HepG2 (cell line): ENCODE data around the gene PPP1R7. TPM values are rescaled to one million over a fixed set of nuclear protein-coding genes. Genes with fewer than 3 reads are reported as not detected.

Experiments used
- ATAC-seq: fragments of 200-7000 bp; cut with Tn5 transposase; 3 replicates; pipeline ENCODE4 v1.9.1; 2020; ENCODE audit warnings: mild to moderate bottlenecking, moderate library complexity
- BruUV-seq: library from RNA; stranded (reverse); fragments of 400-500 nt; replicated peaks from 2 replicates; lab custom pipeline; 2021; lab: Mats Ljungman, UMichigan
- CTCF ChIA-PET: fragments of 300-600 bp; formaldehyde crosslinking; extraction: SDS; loops from one replicate; lab custom pipeline; 2021; ENCODE audit warnings: low total read pairs, inconsistent platforms, low intra/inter-chr PET ratio; lab: Yijun Ruan, JAX
- POLR2A ChIA-PET: fragments of 350-600 bp; sonication (Branson Sonifier 250); formaldehyde crosslinking; loops from one replicate; lab custom pipeline; 2020; ENCODE audit warnings: antibody characterized with exemption, inconsistent platforms; lab: Yijun Ruan, JAX
- DNase-seq: peaks from one replicate; pipeline ENCODE4 v3.0.0-alpha.2; 2015; ENCODE audit warnings: low spot score
- FAIRE-seq: peaks from 3 replicates; lab custom pipeline; 2011; peaks lifted over from hg19 to GRCh38; lab: Jason Lieb, UNC
- H2AFZ ChIP-seq: one replicate; pipeline ENCODE4 v1.6.1; 2011; ENCODE audit warnings: low read length, inconsistent platforms
- H3K27ac ChIP-seq: fragments of 300-600 bp; 3 replicates; pipeline ENCODE4 v1.8.0; 2011; ENCODE audit warnings: mixed run types, mild to moderate bottlenecking, mixed read lengths, low read length, inconsistent platforms; ENCODE audit not compliant: insufficient read depth; ENCODE audit errors: extremely low read length
- H3K27me3 ChIP-seq, 2 experiments: fragments of 200-600 bp in 1 of 2; 2 replicates in 1 of 2; 3 replicates in 1 of 2; pipeline versions ENCODE4 v1.6.0 to v1.8.0; 2011; ENCODE audit warnings: low read length in 2 of 2, mild to moderate bottlenecking in 2 of 2, moderate library complexity in 2 of 2, inconsistent platforms in 1 of 2; ENCODE audit not compliant: insufficient read depth in 2 of 2, control insufficient read depth in 1 of 2
- H3K36me3 ChIP-seq, 2 experiments: fragments of 200-600 bp in 1 of 2; replicated peaks in 1 of 2; 2 replicates in 1 of 2; 3 replicates in 1 of 2; pipeline versions ENCODE4 v1.5.1 to v1.8.0; 2011; ENCODE audit warnings: low read length in 2 of 2, inconsistent platforms in 1 of 2; ENCODE audit not compliant: insufficient read depth in 2 of 2, control insufficient read depth in 1 of 2
- H3K4me1 ChIP-seq: 2 replicates; pipeline ENCODE4 v1.5.1; 2012; ENCODE audit warnings: low read length, inconsistent platforms; ENCODE audit not compliant: insufficient read depth
- H3K4me2 ChIP-seq: 2 replicates; pipeline ENCODE4 v1.6.0; 2011; ENCODE audit warnings: low read depth, low read length, inconsistent platforms
- H3K4me3 ChIP-seq, 3 experiments: fragments of 200-600 bp in 1 of 3; sonication (generic), shearing (Covaris generic) in 1 of 3; replicated peaks in 1 of 3; 2 replicates each; pipeline ENCODE4 v1.5.1; 2011 to 2016; ENCODE audit warnings: low read length in 3 of 3, inconsistent platforms in 2 of 3, low read depth in 2 of 3, mild to moderate bottlenecking in 2 of 3, control low read depth in 1 of 3, mixed read lengths in 1 of 3; ENCODE audit not compliant: insufficient read depth in 1 of 3
- H3K79me2 ChIP-seq: one replicate; pipeline ENCODE4 v1.6.1; 2011; ENCODE audit warnings: low read length, inconsistent platforms; ENCODE audit not compliant: insufficient read depth
- H3K9ac ChIP-seq: 2 replicates; pipeline ENCODE4 v1.6.0; 2011; ENCODE audit warnings: mild to moderate bottlenecking, low read depth, low read length, inconsistent platforms; ENCODE audit not compliant: insufficient read depth
- H3K9me3 ChIP-seq: 2 replicates; pipeline ENCODE4 v1.5.1; 2012; ENCODE audit warnings: mild to moderate bottlenecking, low read length
- H4K20me1 ChIP-seq: 2 replicates; pipeline ENCODE4 v1.6.0; 2011; ENCODE audit warnings: inconsistent platforms, mild to moderate bottlenecking, low read length, moderate library complexity; ENCODE audit not compliant: insufficient read depth
- KLF9 ChIP-seq: IDR thresholded peaks from 2 replicates; pipeline ENCODE4 v1.6.1; 2016; ENCODE audit warnings: low read depth
- PHF5A ChIP-seq: IDR thresholded peaks from one replicate; pipeline ENCODE4 v1.6.1; 2018; ENCODE audit warnings: low read depth, missing genetic modification reagents; ENCODE audit not compliant: unreplicated experiment
- SMAD9 ChIP-seq: sonication (generic); formaldehyde crosslinking; IDR thresholded peaks from 2 replicates; pipeline ENCODE4 v1.5.1; 2020; ENCODE audit warnings: mild to moderate bottlenecking, missing genetic modification reagents
- SP140L ChIP-seq: sonication (generic); formaldehyde crosslinking; IDR thresholded peaks from 2 replicates; pipeline ENCODE4 v1.4.0; 2020; ENCODE audit warnings: missing genetic modification reagents, borderline replicate concordance
- TGIF2 ChIP-seq: IDR thresholded peaks from 2 replicates; pipeline ENCODE4 v1.6.1; 2016; ENCODE audit warnings: control low read depth, missing compliant biosample characterization
- YEATS4 ChIP-seq: sonication (generic); formaldehyde crosslinking; IDR thresholded peaks from 2 replicates; pipeline ENCODE4 v1.4.0; 2020; ENCODE audit warnings: missing genetic modification reagents, borderline replicate concordance
- ZNF256 ChIP-seq: sonication (generic); formaldehyde crosslinking; conservative IDR thresholded peaks from 2 replicates; pipeline ENCODE4 v1.4.0; 2020; ENCODE audit warnings: missing genetic modification reagents
- ZNF703 ChIP-seq: sonication (generic); formaldehyde crosslinking; IDR thresholded peaks from 2 replicates; pipeline ENCODE4 v1.5.1; 2020; ENCODE audit warnings: missing genetic modification reagents, mild to moderate bottlenecking, moderate library complexity, borderline replicate concordance
- ZNF775 ChIP-seq: sonication (generic); formaldehyde crosslinking; IDR thresholded peaks from 2 replicates; pipeline ENCODE4 v1.4.0; 2020; ENCODE audit warnings: missing genetic modification reagents, mild to moderate bottlenecking, moderate library complexity, borderline replicate concordance
- ZSCAN22 ChIP-seq: sonication (generic); formaldehyde crosslinking; IDR thresholded peaks from 2 replicates; pipeline ENCODE4 v1.4.0; 2020; ENCODE audit warnings: mild to moderate bottlenecking, missing genetic modification reagents
- WGBS: methylation state at CpG from one replicate; pipeline ENCODE4 v1.1.6; 2017; ENCODE audit warnings: low lambda C conversion rate; 5-methylcytosine and 5-hydroxymethylcytosine counted together
- in situ Hi-C: cut with HindIII; loops from 2 replicates; pipeline ENCODE4 v1.10.0; 2017; ENCODE audit warnings: low pct_unique_long_range_greater_than_20kb; ENCODE audit not compliant: extremely low pct_ligation_motif_present
- intact Hi-C: fragments of 100-400 bp; cut with micrococcal nuclease; formaldehyde crosslinking; loops from one replicate; pipeline ENCODE4 v1.10.0; 2022; ENCODE audit not compliant: unreplicated experiment
- polyA plus RNA-seq, 8 experiments: library from polyadenylated mRNA; depleted of rRNA in 3 of 8; stranded (reverse) in 7 of 8; unstranded in 1 of 8; fragments of >200 nt; fragmentation: Illumina TruSeq in 4 of 8; extraction: Trizol in 4 of 8; gene quantifications; 2 replicates each; pipeline versions ENCODE4 v1.2.1 to v1.2.3, GENCODE V29; 2011 to 2016; ENCODE audit warnings: low read depth in 4 of 8, missing spikeins in 1 of 8, mixed read lengths in 1 of 8; ENCODE audit not compliant: insufficient read depth in 1 of 8
- total RNA-seq, 5 experiments: library from RNA; depleted of rRNA; stranded (reverse); fragments of >200 nt; fragmentation: Illumina TruSeq; extraction: Trizol; gene quantifications; 2 replicates each; pipeline ENCODE4 v1.2.3, GENCODE V29; 2016; ENCODE audit warnings: low read depth in 1 of 5
- TF ChIP-seq, protein P1 (sequence below): sonication (generic); formaldehyde crosslinking; IDR thresholded peaks from 2 replicates; pipeline ENCODE4 v1.8.1; 2023; ENCODE audit warnings: mild to moderate bottlenecking, missing genetic modification reagents

The PPP1R7 gene
- total and polyA plus RNA-seq, 2 of the 13 experiments (the other 11 are each of a cell fraction or from before 2014, with no cell fraction given), result 33.3 to 67.9 TPM

DNA sequence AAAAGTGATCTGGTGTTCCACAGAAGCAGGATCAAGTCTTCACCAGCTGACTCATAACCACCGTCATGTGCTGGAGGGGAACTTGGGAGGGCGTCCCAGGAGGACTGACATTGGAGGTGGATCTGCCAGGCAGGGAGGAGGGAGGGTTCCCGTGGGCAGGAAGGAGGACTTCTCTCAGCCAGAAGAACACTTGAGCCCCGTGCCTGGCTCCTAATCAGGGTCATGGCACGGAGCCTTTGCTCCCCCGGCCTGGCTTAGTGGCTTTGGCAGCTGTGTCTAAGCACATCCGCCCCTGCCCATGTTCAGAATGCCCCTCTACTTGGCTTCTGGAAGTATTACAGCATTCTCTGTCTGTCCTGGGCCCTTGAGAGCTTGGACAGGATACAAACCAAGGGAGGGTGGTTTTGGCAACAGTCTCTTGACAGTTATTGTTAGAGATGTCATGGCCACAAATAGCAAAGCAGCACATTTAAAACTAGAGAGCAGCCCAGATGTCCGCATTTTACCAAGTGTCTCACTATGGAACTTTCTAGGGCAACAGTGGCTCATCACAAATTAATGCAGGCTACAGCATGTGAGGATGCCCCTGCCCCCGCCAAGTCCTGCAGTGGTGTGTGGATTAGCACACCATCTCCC lies 11.5 kb downstream of the PPP1R7 start:
- no peak for FAIRE-seq
- Histone ChIP-seq H3K27me3 (no peaks in the 10 kb centered on the region; a peak in 1 of 5 replicates), H2AFZ (no peak overlapping the region), H3K4me1 (no peaks in the 10 kb centered on the region), H3K4me2 (no peak overlapping the region), H3K9ac (no peak overlapping the region), H4K20me1 (no peaks in the 10 kb centered on the region), H3K9me3 (no peaks in the 10 kb centered on the region), H3K36me3 (peaks cover 28 to 54% of the 10 kb centered on the region in 2 experiments), H3K27ac (no peak overlapping the region), H3K4me3 (no peak overlapping the region), H3K79me2 (no peaks in the 10 kb centered on the region)
- DNase-seq, result no peak
- WGBS, result 84% methylated on average over 9 of the region's 9 CpGs
- no TSS peak for BruUV-seq
- in situ Hi-C loops (no loop called here), intact Hi-C loops (no loop called here)
- ATAC-seq, result no peak
- POLR2A ChIA-PET, result no interaction called here
- CTCF ChIA-PET, result no interaction called here
- TF ChIP-seq SMAD9 (CRISPR knock-in tag) (no peak), ZNF703 (CRISPR knock-in tag) (no peak), TGIF2 (CRISPR knock-in tag) (no peak), YEATS4 (no peak), KLF9 (no peak), ZNF256 (CRISPR knock-in tag) (no peak), ZSCAN22 (CRISPR knock-in tag) (no peak), ZNF775 (CRISPR knock-in tag) (no peak), SP140L (CRISPR knock-in tag) (no peak), PHF5A (no peak)
- TF ChIP-seq, protein P1, sequence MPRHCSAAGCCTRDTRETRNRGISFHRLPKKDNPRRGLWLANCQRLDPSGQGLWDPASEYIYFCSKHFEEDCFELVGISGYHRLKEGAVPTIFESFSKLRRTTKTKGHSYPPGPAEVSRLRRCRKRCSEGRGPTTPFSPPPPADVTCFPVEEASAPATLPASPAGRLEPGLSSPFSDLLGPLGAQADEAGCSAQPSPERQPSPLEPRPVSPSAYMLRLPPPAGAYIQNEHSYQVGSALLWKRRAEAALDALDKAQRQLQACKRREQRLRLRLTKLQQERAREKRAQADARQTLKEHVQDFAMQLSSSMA, result no peak
